NCI-H2107 (cell line): Measurements from ENCODE around the gene FGF14.
A peak's percentile ranks its signal among the peaks of the same experiment; 100 is the strongest.
"Not testable (repeated sequence)": the region's sequence is repeated elsewhere in the genome, so short reads cannot be mapped to it uniquely, and the experiment has no call there.

Source experiments
- DNase-seq: peaks from one replicate; lab custom pipeline; 2025; lab: John Stamatoyannopoulos, UW

The FGF14 gene

GRCh38 chr13:102136735-102137296 is 265.0 kb downstream of the FGF14 start:
- DNase-seq = no peak

- DNase-seq = no peak
Observed at GRCh38 chr13:102132777-102133295, 269.0 kb downstream of the FGF14 start.

GRCh38 chr13:102131246-102131645 is 270.6 kb downstream of the FGF14 start:
- DNase-seq = no peak

- DNase-seq = no peak
Observed at GRCh38 chr13:102128216-102128810, 273.5 kb downstream of the FGF14 start.

GRCh38 chr13:102127153-102127552 is 274.7 kb downstream of the FGF14 start:
- no peak for DNase-seq

GRCh38 chr13:102122147-102122546 is 279.7 kb downstream of the FGF14 start:
- DNase-seq = no peak

GRCh38 chr13:102117175-102117831 is 284.5 kb downstream of the FGF14 start:
- no peak for DNase-seq

- no peak for DNase-seq
Observed at GRCh38 chr13:102103469-102103868, 298.4 kb downstream of the FGF14 start.

GRCh38 chr13:102100234-102100633 is 301.6 kb downstream of the FGF14 start:
- DNase-seq = no peak

GRCh38 chr13:102097708-102098107 is 304.1 kb downstream of the FGF14 start:
- DNase-seq = peak; percentile 7

- DNase-seq = not testable (repeated sequence)
Observed at GRCh38 chr13:102093288-102093687, 308.6 kb downstream of the FGF14 start.

- DNase-seq = no peak
Observed at GRCh38 chr13:102091231-102091630, 310.6 kb downstream of the FGF14 start.

GRCh38 chr13:102090532-102090931 is 311.3 kb downstream of the FGF14 start:
- no peak for DNase-seq

- DNase-seq = no peak
Observed at GRCh38 chr13:102089722-102090121, 312.1 kb downstream of the FGF14 start.

- DNase-seq = no peak
Observed at GRCh38 chr13:102089177-102089576, 312.7 kb downstream of the FGF14 start.

- no peak for DNase-seq
Observed at GRCh38 chr13:102073251-102073650, 328.6 kb downstream of the FGF14 start.

GRCh38 chr13:102071711-102072110 is 330.1 kb downstream of the FGF14 start:
- DNase-seq = no peak

- not testable (repeated sequence) for DNase-seq
Observed at GRCh38 chr13:102068323-102068722, 333.5 kb downstream of the FGF14 start.

GRCh38 chr13:102055090-102055779 is 346.6 kb downstream of the FGF14 start:
- no peak for DNase-seq

- DNase-seq = no peak
Observed at GRCh38 chr13:102049853-102050252, 352.0 kb downstream of the FGF14 start.

GRCh38 chr13:102045731-102046130 is 356.1 kb downstream of the FGF14 start:
- DNase-seq = no peak

- DNase-seq = no peak
Observed at GRCh38 chr13:102042746-102043145, 359.1 kb downstream of the FGF14 start.

GRCh38 chr13:102041544-102041943 is 360.3 kb downstream of the FGF14 start:
- no peak for DNase-seq
